CD4-positive, alpha-beta T cell treated with Interleukin-6 for 4 hours (primary cell): Measurements from ENCODE around the gene LYL1.

Source experiments
- DNase-seq: peaks from one replicate; pipeline ENCODE4 v3.0.0-alpha.2; 2020; ENCODE audit warnings: mixed read lengths

LYL1 gene

DNA sequence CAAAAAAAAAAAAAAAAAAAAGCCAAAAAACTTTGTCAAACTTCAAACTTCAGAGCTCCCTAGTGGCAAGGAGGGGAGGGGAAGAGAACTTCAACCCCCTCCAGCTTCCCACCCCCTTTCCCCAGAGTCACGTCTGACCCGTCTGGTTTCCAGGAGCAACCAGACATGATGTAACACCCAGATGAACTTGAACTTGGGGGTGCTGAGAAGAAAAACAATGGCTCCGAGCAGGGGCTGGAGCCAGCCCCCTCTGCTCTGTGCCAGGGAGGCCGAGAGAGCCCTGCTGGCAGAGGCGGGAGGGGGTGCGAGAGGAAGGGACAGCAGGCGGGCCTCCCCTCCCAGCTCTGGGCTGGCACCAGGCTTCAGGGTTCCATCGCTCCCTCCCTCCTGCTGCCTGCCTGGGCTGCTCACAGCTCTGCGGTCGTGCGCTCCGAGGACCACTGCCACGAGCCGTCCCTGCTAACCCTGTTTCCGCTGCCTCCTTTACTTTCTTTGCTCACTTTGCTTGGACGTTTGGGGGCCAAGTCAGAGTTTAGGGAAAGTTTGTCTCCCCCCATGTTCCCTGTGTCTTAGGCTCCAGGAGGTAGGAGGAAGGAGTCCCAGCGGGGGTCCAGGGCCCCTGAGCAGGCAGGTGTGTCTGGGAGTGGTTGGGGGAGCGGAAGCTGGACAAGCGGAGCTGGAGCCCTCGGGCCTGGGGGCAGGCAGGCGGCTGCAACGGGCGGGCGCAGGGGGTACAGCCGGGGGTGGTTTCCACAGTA lies 11.1 kb downstream of the LYL1 start:
- no peak for DNase-seq

DNA sequence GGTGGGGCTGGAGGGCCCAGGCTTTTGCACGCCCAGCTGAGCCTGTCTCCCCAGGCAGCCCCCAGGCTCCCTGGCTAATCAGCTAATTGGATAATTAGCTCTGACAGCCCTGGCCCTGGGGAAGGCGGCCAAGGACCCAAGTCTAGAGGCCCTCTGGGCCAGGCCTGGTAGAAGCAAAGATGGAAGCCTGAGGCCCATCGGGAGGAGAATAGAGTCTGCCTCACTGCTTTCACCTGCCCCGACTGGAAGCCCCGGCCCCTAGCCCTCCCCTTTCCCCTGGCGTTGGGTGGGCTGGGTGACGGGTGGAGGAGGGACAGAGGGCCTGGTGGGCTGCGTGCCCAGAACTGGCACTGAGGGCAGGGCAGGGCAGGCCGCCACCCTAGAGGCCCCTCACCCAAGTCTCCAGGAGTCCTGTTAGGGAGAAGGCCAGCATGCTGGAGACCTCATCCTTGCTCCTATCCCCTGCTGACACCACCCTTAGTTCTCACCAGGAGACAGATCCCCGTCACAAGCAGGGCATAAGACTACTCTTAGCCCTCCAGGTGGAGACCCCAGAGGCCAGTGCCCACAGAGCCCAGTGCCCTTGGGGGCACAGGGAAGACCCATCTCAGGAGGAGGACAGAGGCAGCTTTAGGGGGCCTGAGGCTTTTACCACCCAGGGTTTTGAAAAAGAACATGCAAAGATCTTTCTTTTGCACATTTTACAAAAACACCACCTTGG lies 12.0 kb downstream of the LYL1 start:
- DNase-seq, result no peak

DNA sequence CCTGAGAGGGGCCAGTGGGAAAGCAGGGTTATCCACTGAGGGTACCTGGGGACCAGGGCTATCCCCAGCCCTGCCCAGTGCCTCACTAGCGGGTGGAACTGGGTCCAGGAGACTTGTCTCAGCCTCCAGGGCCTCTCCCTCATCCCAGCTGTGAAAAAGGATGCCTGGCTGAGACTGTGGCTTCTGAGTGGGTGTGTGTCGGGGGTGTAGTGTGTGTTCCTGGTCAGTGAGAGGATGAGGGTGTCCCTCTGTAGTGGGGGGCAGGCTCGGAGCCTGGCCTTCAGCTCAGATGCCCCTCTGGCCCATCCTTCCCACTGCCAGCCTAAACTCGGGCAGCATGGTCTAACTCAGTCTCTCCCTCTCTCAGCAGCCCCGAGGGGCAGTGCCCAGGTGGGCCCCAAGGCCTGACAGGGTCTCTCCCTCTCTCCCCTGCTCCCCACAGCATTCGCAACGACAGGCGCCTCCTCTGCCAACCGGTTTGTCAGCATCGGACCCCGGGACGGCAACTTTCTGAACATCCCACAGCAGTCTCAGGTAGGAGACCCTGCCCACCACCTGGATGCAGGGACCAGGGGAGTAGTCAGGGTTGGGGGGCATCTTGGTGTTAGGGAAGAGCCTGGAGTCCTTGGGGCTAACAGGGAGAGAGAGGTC lies 12.7 kb downstream of the LYL1 start:
- no peak for DNase-seq

DNA sequence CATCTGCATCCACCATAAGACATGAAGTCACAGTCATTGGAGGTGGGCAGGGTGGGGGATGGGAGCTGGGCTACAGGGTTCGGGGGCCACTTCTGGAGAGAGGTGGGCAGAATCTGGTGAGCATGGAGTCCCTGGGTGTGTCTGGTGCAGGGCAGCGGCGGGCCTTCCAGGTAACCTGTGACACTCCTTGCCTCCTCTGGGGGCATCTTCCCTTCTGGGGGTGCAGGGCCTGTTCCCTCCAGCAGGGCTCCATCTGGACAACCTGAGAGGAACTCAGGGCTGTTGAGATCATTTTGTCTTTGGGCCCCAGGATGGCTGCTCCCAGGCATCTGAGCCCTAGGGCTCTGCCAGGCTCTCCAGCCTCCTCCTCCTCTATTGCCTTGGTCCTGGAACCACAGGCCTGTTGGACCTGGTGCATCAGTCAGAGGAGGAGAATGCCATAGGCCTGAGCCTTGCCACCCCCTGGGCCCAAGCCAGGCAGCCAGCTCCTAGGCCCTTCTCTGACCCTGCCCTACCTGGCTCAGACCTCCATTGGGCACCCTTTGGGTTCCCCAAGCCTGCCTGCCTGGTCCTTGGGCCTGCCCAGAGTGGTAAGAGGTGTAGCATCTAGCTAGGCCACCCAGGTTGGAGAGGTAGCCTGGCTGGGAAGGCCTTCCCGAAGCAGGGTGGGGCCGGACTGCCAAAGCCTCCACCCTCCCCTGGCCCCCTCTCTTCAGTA lies 13.4 kb downstream of the LYL1 start:
- no peak for DNase-seq

DNA sequence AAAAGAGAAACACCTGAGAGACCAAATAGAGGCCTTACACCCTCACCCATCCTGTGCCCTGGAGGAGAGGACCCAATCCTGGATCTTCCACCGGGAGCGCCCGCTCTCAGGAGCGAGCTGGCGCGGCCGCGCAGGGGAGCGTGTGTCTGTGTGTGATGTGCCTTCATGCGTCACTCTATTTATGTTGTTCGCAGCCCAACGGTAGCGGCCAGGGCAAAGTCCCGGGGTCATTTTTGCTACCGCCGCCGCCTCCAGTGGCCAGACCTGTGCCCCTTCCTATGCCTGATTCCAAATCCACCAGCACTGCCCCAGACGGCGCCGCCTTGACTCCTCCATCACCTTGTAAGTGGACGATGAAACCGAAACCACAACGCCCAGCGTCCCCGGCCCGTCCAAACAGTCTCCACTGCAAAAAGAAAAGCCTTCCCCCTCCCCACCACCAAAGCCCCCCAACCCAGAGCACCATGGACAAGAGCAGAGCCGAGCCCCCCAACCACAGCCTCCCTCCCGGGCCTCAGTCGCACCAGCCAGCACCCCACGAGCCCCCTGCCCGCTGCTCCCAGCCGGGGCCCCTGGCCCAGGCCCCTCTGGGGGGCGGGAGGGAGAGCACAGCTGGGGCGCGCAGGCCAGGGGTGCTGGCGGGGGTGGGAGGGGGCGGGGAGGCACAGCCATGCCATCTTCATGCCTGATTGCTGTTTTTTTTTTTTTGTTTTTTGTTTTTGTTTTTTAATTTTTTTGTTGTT lies 14.7 kb downstream of the LYL1 start:
- DNase-seq, result no peak

DNA sequence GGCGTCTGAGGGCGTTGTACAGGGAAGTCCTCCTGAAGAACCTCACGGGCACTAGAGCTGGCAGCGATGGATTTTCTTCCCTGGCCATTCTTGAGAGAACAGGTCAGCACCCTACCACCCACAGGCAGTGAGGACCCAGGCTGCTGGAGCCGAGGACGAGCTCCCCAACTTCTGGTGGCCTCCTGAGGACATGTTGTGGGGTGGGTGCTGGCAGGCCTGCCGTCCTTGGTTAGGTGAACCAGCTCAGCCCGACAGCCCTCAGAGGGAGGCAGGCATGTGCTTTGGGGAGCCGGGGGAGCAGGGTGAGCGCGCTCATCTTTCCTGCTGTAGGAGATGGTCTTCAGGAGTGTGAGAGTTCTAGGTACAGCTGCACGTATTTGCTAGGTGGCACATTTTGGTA lies 15.4 kb downstream of the LYL1 start:
- no peak for DNase-seq

DNA sequence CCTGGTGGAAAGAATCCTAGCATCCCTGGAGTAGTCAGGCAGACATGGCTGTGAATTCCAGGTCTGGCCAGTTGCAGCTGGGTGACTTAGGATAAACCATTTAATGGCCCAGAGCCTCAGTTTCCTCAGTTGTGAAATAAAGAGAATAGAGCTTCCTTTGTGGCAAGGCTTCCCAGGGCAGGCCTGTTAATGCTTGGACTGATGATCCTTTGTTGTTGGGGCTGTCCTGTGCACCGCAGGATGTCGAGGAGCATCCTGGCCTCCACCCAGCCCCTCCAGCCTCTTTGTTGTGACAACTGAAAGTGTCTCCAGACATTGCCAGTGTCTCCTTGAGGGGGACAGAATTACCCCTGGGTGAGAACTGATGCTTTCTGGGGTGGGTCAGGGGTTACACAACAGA lies 16.3 kb downstream of the LYL1 start:
- no peak for DNase-seq

DNA sequence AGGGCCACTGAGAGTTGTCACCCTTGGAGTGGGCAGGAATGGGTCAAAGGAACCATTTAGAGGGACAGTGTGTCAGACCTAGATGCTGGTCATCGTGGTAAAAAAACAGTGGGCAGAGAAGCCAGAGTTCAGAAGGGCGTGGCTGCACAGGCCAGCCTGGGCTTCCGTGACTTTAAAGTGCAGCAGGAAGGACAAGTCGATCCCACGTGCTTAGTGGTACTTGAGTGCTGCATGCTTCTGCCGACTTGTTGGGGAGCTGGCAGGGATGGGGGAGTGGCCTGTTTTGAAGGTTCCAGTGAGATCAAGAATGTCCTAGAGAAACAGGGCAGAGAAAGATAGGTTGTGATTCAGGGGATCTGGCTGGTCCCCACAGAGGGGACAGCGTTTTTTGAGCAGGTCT lies 17.0 kb downstream of the LYL1 start:
- DNase-seq, result no peak

DNA sequence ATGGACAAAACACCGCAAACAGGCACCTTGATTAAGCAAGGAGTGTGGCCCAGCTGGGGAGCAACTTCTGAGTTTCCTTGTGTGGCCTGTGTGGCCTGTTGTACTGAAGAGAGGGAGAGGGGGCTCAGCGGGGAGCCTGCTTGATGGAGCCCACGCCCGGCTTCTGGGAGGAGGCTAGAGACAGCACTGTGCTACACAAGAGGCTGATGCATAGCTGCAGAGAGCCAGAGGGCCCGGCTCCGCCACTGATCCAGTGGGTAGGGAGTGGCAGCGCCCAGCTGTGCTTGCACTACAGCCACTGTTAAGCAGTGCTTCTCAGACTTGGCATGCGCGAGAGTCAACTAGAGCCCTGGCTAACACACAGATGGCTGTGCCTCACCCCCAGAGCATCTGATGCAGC lies 19.0 kb downstream of the LYL1 start:
- no peak for DNase-seq

DNA sequence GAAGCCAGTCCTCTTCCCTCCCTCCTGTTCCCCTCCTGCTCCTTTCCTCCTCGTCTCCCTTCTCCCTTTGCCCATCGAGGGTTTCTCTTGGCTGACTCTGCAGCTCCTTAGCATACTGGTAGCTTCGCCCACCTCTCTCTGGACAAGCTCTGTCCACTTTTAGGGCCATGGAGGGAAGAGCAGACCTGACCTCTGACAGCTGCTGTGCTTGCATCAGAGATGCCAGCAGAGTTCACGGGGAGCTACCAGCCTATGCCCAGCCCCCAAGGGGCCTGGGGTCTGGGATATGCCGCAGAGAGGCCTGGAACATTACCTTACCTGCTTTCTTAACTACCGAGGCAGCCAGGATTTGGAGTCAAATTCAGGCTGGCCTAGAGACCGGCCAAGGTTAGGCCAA lies 19.7 kb downstream of the LYL1 start:
- DNase-seq, result no peak

DNA sequence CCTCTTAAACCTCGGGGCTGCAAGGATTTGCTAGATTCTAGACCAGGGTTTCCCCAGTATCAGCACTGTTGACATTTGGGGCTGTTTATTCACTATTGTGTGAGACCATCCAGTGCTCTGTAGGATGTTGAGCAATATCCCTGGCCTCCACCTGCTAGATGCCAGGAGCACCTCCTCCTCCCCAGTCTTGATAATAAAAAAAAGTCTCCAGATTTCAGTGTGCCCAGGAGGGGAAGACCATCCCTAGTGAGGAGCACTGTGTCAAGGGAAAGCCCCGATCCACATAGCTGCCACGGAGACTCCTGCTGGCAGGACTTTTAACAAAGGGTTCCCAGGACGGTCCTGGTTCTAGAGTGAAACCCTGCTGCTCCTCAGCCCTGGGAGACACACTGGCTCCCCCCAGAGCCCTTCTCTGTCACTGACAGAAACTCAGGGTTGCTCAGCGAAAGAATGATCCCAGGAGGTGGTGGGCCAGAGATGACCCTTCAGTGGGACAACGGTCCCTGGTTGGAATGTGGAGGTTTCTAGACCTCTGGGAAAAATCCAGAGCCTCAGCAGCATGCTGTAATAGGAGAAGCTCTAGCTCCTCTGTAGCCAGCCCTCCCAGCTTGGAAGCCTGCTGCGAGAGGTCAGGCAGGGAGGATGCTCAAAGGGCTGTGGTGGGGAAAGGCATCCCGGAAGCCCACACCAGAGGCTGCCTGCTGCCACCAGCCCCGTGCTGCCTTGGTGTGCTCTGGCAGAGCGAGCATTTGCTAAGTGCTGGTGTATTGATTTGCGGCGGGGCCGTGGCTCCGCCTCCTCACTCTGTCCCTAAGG lies 20.3 kb downstream of the LYL1 start:
- DNase-seq, result no peak

DNA sequence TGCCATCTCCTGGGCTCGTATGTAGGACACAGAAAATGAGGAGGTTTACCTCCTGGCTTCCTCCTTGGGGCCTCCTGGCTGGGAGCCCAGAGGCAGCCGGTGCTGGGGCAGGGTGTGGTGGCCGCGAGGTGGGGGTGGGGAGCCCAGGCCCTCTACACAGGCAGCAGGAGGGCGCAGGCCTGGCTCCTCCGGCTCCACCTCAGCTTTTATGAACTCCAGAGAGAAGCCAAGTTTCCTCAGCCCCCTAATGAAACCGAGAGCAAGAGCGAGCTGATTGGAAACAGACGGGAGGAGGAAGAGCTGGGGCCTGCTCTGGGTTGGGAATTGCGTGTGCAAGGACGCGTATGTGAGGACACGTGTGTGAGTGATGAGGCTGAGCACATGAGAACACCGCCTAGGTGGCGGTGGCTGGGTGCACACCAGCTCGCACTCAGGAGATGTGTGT lies 23.1 kb downstream of the LYL1 start:
- DNase-seq, result no peak

DNA sequence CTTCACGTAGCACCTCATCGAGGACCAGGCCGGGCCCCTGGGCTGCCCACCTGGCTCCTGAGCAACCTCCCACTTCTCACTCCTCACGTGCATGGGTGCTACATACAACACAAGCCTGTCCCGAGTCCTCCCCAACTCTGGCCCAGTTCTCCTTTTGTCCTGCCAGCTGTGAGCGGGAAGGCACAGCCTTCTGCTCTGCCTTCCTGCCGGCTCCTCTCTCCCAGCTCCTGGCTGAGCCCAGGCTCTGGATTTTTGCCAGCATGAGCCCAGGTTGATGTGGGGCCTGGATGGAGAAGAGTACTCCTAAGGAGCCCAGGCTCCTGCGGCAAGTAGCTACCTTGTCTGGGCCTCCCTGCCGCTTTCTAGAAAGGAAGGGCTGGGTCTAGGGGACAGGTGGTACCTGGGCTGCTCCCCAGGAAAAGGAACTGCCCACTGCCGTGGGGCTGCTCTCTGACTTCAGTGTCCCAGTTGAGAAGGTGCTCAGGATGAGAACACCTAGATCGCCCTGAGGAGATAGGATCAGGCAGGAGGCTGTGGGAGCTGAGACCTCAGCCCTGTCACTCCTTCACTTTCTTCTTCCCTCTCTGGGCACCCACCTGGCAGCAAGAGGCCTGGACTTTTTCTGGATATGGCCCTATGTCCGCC lies 23.6 kb downstream of the LYL1 start:
- no peak for DNase-seq

DNA sequence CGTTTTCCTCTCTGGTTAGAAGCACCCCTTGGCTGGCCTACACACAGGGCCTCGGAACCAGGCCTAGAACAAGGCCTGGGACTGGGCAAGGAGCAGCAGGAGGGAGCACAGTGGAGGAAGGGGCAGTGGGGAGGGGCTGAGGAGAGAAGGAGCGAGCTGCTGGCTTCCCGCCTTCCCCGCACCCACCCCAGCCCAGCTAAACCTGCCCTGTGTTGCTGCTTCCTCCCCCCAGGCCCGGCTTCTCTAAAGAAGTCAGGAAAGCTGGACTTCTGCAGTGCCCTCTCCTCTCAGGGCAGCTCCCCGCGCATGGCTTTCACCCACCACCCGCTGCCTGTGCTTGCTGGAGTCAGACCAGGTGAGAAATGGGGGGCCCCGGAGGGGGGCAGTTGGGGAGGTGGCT lies 24.3 kb downstream of the LYL1 start:
- DNase-seq, result no peak

DNA sequence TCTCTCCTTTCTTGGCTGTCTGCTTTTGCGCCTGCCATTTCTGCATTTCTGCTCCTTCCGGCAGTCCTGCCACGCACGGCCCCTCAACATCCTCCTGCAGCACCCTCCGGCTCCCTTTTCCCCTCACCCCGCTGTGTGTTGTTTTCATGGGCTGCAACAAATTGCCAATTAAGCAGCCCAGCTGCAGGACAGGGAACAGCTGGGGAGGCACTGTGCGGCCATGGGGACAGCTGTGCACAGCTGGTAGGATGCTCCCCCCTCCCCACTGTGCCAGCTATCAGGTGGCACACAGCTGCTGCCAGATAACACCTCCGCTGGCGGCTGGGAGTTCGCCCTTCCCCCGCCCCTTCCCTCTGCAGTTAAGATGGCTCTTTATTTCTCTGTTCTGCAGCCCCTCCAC lies 25.4 kb downstream of the LYL1 start:
- DNase-seq, result no peak

DNA sequence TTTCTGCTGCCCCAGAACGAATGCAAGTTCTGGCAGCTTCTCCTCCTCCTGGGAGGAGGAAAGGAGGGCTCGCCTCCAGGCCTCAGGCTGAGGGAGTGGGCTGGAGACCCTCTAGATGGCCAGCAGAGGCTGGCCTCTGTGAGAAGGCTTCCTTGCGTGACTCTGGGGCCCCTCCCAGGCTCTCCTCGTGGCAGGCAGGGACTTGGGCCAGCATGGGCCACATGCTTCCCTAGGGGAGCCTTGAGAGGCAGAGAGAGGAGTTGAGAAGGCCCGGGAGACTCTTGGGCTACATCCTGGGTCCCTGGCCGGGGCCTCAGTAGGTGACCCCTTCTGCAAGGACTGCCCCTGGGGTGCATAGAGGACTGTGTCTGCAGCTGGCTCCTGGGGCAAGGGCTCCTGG lies 25.9 kb downstream of the LYL1 start:
- DNase-seq, result no peak

DNA sequence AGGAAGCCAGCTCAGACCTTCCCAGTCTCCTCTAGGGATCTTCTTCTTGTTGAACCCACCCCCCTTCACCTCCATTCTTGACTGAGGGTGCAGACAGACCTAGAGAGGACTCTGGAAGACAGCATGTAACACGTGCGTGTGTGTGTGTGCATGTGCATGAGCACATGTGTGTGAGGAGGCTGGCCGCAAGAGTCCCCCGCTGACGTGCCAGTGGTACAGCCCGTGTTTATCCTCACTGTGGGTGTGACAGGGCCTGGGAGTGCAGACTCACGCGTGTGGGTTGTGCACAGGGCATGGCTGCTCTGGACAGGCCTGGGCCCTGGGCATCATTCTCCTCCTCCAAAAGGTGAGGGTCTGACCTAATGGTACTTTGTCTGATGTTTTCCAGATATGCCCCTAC lies 26.3 kb downstream of the LYL1 start:
- DNase-seq, result no peak

DNA sequence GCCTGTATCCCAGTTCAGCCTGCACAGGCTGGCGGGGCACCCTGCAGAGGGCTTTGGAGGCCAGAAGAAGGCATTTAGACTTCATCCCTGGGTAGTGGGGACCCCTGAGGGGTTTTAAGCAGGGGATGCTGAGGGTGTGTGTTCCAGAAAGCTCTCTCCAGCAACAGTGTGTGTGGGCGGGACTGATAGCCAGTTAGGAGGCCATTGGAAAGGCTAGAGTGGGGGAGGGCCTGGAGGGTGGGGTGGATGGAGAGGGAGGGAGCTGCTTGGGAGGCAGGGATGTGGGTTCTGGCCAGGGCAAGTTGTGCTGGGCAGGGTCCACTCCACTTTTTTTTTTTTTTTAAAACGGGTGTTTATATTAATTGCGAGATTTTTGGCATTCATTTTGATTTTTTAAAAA lies 28.3 kb downstream of the LYL1 start:
- no peak for DNase-seq

DNA sequence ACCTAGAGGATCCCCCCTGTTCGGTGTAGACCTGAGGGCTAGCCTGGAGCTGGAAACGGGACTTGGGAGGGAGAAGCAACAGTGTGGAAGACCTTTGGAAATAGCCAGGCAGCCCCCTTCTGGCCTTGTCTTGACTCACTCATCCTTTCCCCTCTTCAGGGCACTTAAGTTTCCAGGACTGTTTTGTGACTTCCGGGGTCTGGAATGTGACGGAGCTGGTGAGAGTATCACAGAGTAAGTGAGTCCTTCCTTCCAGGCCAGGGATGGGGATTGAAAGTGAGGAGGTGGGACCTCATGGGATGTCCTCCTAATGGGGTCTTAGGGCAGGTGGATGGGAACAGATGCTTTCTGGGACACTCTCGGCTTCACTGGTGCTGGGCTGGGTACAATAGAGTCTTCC lies 29.4 kb downstream of the LYL1 start:
- DNase-seq, result no peak

DNA sequence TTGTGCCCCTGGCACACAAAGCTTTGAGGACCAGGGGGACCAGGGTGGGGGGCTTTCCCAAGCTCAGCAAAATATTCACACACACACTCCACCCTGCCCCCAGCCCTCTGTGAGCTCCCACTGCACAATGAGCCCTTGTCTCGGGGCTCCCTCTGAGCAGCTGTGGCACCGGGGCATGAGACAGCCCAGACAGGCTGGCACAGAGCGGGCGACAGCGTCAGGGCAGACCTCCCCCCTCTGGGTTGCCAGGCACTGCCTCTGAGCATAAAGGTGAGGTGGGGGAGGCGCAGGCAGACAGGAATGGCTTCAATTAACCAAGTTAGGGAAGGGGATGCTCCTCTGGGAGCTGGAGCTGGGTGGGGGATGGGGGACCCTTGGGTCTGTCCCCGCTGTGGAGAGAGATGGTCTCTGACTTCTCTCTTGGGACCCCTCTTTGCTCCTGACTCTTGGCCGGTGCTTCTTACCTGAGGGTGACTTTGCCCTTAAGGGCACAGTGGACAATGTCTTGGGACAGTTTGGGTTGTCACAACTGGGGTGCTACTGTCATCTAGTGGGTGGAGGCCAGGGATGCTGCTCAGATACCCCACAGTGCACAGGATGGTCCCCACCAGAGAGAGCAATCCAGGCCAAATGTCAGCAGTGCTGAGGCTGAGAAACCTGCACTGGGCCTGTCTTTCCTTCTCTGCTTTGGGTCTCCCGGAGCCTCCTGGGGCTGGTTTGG lies 30.3 kb downstream of the LYL1 start:
- no peak for DNase-seq
